Breast epithelium (tissue), 3 donors: ENCODE results near the gene PRRX2.

Experiments used
- POLR2A ChIP-seq: fragments of 450-650 bp; IDR thresholded peaks from one replicate; pipeline ENCODE4 v1.6.1; 2016; ENCODE audit warnings: antibody characterized with exemption, mild to moderate bottlenecking, moderate library complexity
- POLR2AphosphoS5 ChIP-seq, 3 donors: sonication (generic); formaldehyde crosslinking; IDR thresholded peaks; one replicate each; pipeline ENCODE4 v1.6.1; 2017; ENCODE audit warnings: antibody characterized with exemption in 3 of 3
- TF ChIP-seq, protein P1 (sequence below), 3 donors: fragments of 450-650 bp; IDR thresholded peaks; one replicate each; pipeline ENCODE4 v1.5.1; 2016 to 2017; ENCODE audit warnings: antibody characterized with exemption in 3 of 3, mild to moderate bottlenecking in 3 of 3, moderate library complexity in 3 of 3

- TF ChIP-seq POLR2AphosphoS5 (IDR thresholded peaks at IDR 0.05) = no peak
- TF ChIP-seq, protein P1, sequence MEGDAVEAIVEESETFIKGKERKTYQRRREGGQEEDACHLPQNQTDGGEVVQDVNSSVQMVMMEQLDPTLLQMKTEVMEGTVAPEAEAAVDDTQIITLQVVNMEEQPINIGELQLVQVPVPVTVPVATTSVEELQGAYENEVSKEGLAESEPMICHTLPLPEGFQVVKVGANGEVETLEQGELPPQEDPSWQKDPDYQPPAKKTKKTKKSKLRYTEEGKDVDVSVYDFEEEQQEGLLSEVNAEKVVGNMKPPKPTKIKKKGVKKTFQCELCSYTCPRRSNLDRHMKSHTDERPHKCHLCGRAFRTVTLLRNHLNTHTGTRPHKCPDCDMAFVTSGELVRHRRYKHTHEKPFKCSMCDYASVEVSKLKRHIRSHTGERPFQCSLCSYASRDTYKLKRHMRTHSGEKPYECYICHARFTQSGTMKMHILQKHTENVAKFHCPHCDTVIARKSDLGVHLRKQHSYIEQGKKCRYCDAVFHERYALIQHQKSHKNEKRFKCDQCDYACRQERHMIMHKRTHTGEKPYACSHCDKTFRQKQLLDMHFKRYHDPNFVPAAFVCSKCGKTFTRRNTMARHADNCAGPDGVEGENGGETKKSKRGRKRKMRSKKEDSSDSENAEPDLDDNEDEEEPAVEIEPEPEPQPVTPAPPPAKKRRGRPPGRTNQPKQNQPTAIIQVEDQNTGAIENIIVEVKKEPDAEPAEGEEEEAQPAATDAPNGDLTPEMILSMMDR (IDR thresholded peaks at IDR 0.05) = no peak
- no peak for TF ChIP-seq POLR2A
Observed at GRCh38 chr9:129756191-129756590, 90.7 kb downstream of the PRRX2 start.
